Activated CD8-positive, alpha-beta memory T cell treated with anti-CD3 and anti-CD28 coated beads, Interleukin-2, amount 50 U/mL, for 24 hours (primary cell): ENCODE data around the gene COL12A1.

Experiments used
- DNase-seq: peaks from one replicate; pipeline ENCODE4 v3.0.0-alpha.2; 2020; ENCODE audit errors: extremely low read depth

The COL12A1 gene

DNA sequence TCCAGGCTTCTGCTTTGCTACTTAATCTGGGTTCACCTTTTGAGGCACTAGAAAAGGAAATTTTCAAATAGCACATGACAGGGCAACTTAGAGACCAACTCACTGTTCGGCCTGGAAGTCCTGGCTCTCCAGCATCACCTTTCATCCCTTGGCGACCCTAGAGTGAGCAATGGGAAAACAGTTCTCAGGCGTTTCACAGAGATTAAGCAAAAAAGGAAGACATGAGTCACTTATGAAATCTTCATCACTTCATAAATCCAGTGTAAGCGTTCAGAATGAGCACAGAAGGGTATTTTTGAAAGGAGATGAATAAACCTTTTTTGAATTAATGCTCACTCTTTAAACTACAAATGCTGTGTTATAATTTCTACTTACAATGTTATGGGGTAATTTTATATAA, 104.0 kb downstream of the COL12A1 start:
- DNase-seq, result no peak

- DNase-seq, result no peak
Observed at GRCh38 chr6:75098709-75099108, 107.1 kb downstream of the COL12A1 start.

- no peak for DNase-seq
Observed at GRCh38 chr6:75096966-75097365, 108.9 kb downstream of the COL12A1 start.

GRCh38 chr6:75094614-75095200, 111.1 kb downstream of the COL12A1 start:
- DNase-seq, result no peak

DNA sequence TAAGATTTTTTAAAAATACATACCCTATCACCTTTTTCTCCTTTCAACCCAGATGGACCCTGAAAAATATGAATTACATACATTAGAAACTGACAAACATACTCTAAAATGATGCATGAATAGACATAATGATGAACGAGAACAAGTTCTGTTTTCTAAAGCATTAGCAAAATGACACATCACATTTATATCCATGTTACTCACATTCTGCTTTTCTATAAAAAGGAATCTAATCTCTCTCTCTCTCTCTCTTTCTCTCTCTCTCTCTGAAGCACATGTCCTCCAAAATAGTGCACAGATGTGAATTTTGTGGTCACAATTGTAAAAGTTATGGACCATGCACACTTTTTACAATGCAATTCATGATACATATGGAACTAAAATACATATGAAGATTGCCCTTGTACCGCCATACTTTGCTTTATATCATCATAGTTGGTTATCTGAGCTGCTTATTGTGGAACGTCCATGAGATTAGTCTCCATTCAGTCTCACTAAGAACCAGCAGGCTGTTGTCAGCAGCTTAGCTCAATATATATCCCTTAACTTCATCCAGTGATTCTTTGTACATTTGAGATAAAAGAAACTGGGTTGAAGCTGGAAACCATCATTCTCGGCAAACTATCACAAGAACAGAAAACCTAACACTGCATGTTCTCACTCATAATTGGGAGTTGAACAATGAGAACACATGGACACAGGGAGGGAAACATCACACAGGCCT, 114.2 kb downstream of the COL12A1 start:
- DNase-seq, result no peak

GRCh38 chr6:75090576-75090975, 115.3 kb downstream of the COL12A1 start:
- DNase-seq, result no peak

DNA sequence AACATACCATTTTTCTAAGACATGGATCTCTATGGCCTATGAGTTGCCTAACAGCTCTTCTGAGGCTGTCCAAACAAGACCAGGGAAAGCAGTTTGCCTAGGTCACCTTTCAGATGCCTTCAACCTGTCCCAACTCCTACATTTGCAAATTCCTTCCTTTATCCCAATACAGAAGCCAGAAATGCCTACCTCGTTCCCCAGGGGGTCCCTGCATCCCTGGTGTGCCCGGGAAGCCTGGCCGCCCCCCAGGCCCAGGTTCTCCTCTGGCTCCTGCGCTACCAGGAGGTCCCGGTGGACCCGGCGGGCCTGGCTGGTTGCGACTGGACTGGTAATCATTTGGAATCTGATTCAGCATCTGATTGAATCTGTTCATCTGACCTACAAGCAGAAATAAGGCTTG, 115.9 kb downstream of the COL12A1 start:
- DNase-seq, result no peak

DNA sequence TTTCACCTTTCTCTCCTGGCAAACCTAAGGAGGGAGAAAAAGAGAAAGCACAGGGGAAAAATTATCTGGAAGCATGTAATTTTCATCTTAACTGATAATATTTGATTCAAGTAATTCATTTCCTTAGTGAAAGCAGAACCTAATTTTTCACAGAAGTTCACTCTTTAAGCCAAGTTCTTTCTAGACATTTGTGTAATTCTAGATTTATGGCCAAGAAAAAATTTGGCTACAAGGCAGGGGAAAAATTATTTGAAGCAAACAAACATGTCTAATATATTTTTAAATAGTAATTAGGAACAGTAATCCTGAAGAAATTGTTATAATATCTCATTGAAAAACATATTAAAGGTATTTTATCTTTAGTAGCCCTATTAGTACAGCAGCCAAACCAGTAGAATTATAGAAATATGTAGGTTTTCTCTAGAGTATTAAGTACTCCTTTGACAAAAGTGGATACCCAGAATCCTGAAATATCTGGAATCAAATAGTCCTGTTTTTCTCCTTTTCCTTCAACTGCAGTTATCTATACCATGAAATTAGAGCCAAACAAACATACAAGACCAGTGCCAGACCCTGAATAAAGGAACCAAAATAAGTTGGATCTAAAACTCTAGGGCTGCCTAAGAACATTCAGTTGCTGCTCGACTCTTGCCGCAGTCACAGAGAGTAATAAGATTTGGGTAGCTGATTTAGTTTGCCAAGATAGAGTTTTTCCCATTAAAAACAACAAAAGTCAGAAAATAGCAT, 116.5 kb downstream of the COL12A1 start:
- DNase-seq, result no peak

DNA sequence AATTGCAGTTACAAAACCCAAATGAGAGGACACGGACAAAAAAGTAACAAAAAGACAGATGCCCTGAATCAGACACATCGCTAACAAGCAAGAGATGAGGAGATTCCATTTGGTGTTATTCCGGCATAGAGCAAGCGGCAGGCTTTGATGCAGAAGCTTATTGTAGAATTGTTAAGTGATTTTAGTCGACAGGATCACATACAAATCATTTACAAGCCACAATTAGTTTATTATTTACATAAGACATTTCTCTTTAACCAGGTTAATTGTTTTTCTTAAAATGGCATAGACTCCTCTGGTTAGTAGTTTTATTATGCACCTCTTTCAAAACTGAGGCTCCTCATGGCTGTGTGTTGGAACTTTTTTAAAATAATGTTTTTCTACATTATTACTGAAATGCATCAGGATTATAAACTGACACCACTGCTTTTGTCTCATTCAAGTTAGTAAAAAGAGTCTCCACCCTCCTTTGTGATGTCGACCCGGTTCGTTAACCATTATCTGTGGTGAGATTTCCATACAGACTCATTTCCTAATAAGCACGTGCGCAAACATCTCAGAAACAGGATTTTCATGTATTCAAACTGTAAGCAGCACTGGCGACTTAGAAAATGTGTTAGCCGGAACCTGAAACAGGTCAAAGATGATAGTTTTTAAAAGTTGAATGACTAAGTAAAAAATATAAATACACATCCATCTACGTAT, 119.8 kb downstream of the COL12A1 start:
- DNase-seq, result no peak

- DNase-seq, result no peak
Observed at GRCh38 chr6:75084872-75085381, 120.9 kb downstream of the COL12A1 start.

DNA sequence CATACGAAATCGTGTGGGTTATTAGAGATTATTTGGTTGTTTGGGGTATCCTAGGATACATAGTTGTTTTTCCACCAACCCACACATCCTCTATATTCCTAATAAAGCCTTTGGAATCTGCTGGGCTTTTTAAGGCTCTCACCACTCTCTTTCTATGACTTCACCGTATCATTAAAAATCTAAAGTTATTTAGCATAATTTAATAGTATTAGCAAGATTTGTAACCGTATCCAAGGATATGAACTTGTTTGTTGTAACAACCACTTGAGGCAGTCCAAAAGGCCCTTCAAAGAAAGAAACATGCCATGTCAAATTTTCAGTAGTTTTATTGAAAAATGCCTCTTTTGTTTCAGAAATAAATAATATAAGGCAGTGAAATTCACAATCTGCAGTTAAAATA, 121.8 kb downstream of the COL12A1 start:
- DNase-seq, result no peak

GRCh38 chr6:75081921-75082320, 123.9 kb downstream of the COL12A1 start:
- DNase-seq, result no peak

DNA sequence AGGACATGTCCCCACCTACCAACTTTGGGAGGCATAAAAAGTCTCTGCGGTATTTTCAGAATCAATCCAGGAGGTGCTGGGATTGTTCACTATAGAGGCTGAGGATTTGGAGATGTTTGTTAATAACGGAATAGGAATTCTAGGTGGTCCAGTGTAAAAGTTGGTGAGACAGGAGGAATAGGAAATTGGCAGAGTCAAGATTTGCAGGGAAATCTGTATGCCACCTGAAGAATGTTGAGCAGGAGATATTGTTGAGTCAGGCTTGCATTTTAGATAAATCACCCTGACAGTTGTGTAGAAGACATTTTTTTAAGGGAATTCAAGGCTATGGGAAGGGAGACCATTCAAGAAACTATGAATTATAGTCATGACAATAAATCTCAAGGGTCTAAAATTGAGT, 124.8 kb downstream of the COL12A1 start:
- no peak for DNase-seq

DNA sequence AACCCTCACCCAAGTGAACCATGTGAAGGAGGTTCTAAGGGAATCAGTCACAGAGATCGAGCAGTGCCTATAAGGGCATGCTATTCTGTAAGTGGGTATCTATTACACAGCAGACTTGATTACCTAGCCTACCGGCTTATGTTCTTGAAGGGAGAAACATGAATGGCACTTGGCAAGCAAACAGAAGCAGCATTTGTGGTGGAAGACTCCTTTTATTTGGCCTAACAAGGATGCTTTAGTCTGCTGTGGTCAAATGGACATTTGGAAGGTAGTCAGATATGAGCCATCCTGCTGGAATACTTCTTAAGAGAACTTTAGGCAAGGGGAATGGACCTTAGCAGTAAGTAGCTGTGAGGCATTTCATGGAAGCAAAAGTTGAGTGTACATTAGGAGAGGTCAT, 126.3 kb downstream of the COL12A1 start:
- DNase-seq, result no peak

DNA sequence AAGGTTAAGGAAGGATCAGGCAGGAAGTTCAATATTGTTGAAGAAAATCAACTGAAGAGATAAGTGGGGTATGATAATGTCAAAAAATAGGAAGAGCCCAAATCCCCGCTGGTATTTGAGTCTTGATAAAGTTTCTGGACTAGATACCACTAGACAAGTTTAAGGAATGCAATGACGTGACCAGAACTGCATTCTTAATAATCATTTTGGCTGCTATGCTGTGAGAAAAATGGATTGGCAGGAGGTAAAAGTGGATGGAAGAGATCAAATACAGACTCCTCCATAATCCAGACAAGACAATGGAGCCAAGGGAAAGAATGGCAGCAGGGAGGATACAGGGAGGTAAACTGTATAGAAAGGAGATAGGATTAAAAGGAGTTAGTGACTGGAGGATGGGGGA, 128.2 kb downstream of the COL12A1 start:
- DNase-seq, result no peak

GRCh38 chr6:75076009-75076408, 129.8 kb downstream of the COL12A1 start:
- DNase-seq, result no peak

DNA sequence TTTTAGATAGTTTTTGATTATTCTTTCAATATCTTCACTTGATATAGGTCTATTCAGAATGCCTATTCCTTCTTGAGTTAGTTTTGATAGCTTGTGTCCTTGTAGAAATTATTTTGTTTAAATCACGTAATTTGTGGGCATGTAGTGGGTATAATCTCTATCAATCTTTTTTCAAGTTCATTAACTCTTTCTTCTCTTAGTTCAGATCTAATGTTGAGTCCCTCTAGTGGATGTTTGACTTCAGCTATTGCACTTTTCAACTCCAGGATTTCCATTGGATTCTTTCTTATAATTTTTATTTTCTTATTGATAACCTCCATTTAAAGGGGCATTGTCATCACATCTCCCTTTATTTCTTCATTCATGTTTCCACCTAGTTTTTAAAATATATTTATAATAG, 135.6 kb downstream of the COL12A1 start:
- DNase-seq, result no peak

- DNase-seq, result no peak
Observed at GRCh38 chr6:75065523-75065922, 140.3 kb downstream of the COL12A1 start.

DNA sequence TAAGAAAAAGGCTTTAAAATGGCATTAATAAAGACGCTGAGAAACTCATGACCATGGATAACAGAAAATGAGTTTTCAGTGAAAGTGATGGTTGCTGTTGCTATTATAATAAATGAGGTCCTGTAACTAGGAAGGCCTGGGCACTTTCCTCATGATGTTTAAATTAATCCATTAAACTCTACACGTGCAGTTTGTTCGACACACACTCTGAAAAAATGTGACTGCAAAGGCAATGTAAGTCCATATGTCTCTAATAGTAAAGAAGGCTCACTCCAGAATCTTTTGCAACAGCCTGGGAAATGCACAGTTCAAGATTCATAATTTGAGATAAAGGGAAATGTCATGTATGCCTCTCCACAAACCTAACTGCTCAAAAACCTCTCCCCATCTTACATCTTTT, 153.4 kb downstream of the COL12A1 start:
- DNase-seq, result no peak

DNA sequence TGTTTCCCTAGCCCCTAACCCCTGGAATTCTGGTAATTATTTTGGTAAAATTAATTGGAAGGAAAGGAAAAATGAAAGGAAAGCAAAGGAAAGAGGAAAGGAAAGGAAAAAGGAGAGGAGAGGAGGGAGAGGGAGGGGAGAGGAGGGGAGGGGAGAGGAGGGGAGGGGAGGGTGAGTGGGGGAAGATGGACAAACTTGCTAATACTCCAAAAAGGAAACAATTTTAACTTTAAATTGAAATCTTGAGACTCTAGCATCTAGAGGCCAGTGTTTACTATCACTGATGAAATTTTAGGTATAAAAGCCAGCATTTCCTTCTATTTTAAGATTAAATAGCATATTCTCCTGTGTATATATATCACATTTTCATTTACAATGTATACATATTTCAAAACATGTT, 156.5 kb downstream of the COL12A1 start:
- DNase-seq, result no peak

- DNase-seq, result no peak
Observed at GRCh38 chr6:75044846-75045245, 161.0 kb downstream of the COL12A1 start.

DNA sequence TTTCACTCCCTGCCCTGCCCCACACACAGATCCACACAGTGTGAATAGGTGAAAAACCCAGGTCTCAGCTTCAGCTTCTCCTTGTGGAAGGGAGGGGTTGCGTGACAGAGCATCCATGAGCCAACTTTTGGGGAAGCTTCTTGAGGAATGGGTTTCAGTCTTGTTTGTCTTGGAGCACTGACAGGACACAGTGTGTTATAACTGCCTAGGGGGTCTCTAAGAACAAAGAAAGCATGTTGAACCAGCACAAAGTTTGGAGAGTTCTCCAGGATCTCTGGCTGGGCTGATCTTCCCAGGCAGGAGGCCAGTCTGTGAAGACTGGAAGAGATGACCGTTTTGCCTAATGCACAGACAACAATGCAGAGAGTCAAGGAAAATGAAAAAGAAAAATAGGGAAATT, 164.5 kb downstream of the COL12A1 start:
- DNase-seq, result no peak
